AG09309 (cell line): ENCODE data around the gene MRGPRF.

ENCODE experiments used
- DNase-seq: peaks from one replicate; pipeline ENCODE4 v3.0.0-alpha.2; 2010; ENCODE audit warnings: low read depth
- H3K4me3 ChIP-seq: 2 replicates; pipeline ENCODE4 v1.5.1; 2011; ENCODE audit warnings: mild to moderate bottlenecking, low read depth, low read length, moderate library complexity; ENCODE audit not compliant: control insufficient read depth
- CTCF ChIP-seq: IDR thresholded peaks from 2 replicates; pipeline ENCODE4 v1.5.1; 2011; ENCODE audit warnings: mild to moderate bottlenecking, low read depth, low read length, inconsistent platforms; ENCODE audit not compliant: insufficient read depth, control insufficient read depth; ENCODE audit errors: missing control alignments

Gene MRGPRF

GRCh38 chr11:68997995-68998348, 15.1 kb downstream of the MRGPRF start:
- no peak for DNase-seq
- TF ChIP-seq CTCF = no peak
- H3K4me3 ChIP-seq = no peak overlapping the region

- H3K4me3 ChIP-seq = no peak overlapping the region
- no peak for TF ChIP-seq CTCF
- no peak for DNase-seq
These were observed 15.7 kb downstream of the MRGPRF start for GRCh38 chr11:68997124-68997994.

- no peak for TF ChIP-seq CTCF
- DNase-seq = no peak
These were observed 16.5 kb downstream of the MRGPRF start for GRCh38 chr11:68996376-68997123.

GRCh38 chr11:68994894-68995285, 18.2 kb downstream of the MRGPRF start:
- TF ChIP-seq CTCF = no peak
- no peak overlapping the region for H3K4me3 ChIP-seq
- no peak for DNase-seq

More at GRCh38 chr11:68996376-68997123, 16.5 kb downstream of the MRGPRF start:
- no peak overlapping the region for H3K4me3 ChIP-seq

GRCh38 chr11:68994161-68994893, 18.7 kb downstream of the MRGPRF start:
- no peak overlapping the region for H3K4me3 ChIP-seq
- no peak for TF ChIP-seq CTCF
- DNase-seq = no peak

- no peak for TF ChIP-seq CTCF
These were observed 19.5 kb downstream of the MRGPRF start for GRCh38 chr11:68993546-68993945.

More at GRCh38 chr11:68993546-68993945, 19.5 kb downstream of the MRGPRF start:
- no peak for DNase-seq
- H3K4me3 ChIP-seq = no peak overlapping the region
